Cardiac muscle cell (in vitro differentiated cells and primary cell): Measurements from ENCODE around the gene ZNF132. TPM values are rescaled to one million over a fixed set of nuclear protein-coding genes. Genes with fewer than 3 reads are reported as not detected.
A peak's percentile ranks its signal among the peaks of the same experiment; 100 is the strongest.

ENCODE experiments used
- DNase-seq, 2 donors: peaks; one replicate each; pipeline versions ENCODE4 v3.0.0 to v3.0.0-alpha.2; 2010 to 2017; ENCODE audit warnings: low read depth in 1 of 2, low spot score in 1 of 2
- H3K27ac ChIP-seq: fragments of 200-600 bp; sonication (generic); 2 replicates; pipeline ENCODE4 v1.5.1; 2016
- H3K27me3 ChIP-seq: fragments of 200-600 bp; sonication (generic); 2 replicates; pipeline ENCODE4 v1.6.0; 2016; ENCODE audit warnings: control low read depth
- H3K36me3 ChIP-seq: fragments of 200-600 bp; sonication (generic); 2 replicates; pipeline ENCODE4 v1.5.1; 2016; ENCODE audit warnings: control low read depth
- H3K4me1 ChIP-seq: fragments of 200-600 bp; sonication (generic); 2 replicates; pipeline ENCODE4 v1.8.1; 2017; ENCODE audit warnings: low read depth, mild to moderate bottlenecking, mixed run types
- H3K4me3 ChIP-seq: fragments of 200-600 bp; sonication (generic); 2 replicates; pipeline ENCODE4 v1.5.1; 2016; ENCODE audit warnings: mild to moderate bottlenecking
- H3K9me3 ChIP-seq: fragments of 200-600 bp; sonication (generic); 2 replicates; pipeline ENCODE4 v1.5.1; 2017; ENCODE audit warnings: low read depth, mild to moderate bottlenecking, control low read depth
- CTCF ChIP-seq: IDR thresholded peaks from 2 replicates; pipeline ENCODE4 v1.5.1; 2012; ENCODE audit warnings: low read depth, mild to moderate bottlenecking, low read length
- polyA plus RNA-seq: library from polyadenylated mRNA; unstranded; fragments of >200 nt; fragmentation: Nextera tagmentation; extraction: Ambion mirVana; gene quantifications from 2 replicates; pipeline ENCODE4 v1.2.1, GENCODE V29; 2016
- total RNA-seq: library from RNA; depleted of rRNA; stranded (reverse); fragments of >200 nt; gene quantifications from 2 replicates; pipeline ENCODE4 v1.2.3, GENCODE V29; 2016

Gene ZNF132
- total and polyA plus RNA-seq, 2 experiments from 2014 or later, result 1.4 TPM; not detected in 1

- no peak overlapping the region for H3K27ac ChIP-seq
- H3K4me1 ChIP-seq, result no peaks in the 10 kb centered on the region
- H3K27me3 ChIP-seq, result no peaks in the 10 kb centered on the region
- no peak for TF ChIP-seq CTCF
- H3K4me3 ChIP-seq, result no peak overlapping the region
- no peak for DNase-seq
- H3K36me3 ChIP-seq, result peaks cover 12% of the 10 kb centered on the region
- H3K9me3 ChIP-seq, result no peaks in the 10 kb centered on the region
Observed at GRCh38 chr19:58469241-58470013, 29.5 kb upstream of the ZNF132 start.

GRCh38 chr19:58468216-58468839, 28.4 kb upstream of the ZNF132 start:
- DNase-seq, result no peak
- no peak for TF ChIP-seq CTCF
- no peaks in the 10 kb centered on the region for H3K4me1 ChIP-seq
- no peaks in the 10 kb centered on the region for H3K27me3 ChIP-seq
- H3K4me3 ChIP-seq, result no peak overlapping the region
- H3K9me3 ChIP-seq, result no peaks in the 10 kb centered on the region
- H3K36me3 ChIP-seq, result peaks cover 12% of the 10 kb centered on the region
- no peak overlapping the region for H3K27ac ChIP-seq

GRCh38 chr19:58466760-58467589, 27.0 kb upstream of the ZNF132 start, which contains the start of gene ZNF324:
Gene ZNF324 (plus strand): TSS chr19:58467080. CDS start chr19:58469186, 2,106 bp downstream.
- peak; percentile 96 to 100 for DNase-seq
- H3K27ac ChIP-seq, result peak within 1 kb of the TSS; percentile 70
- TF ChIP-seq CTCF, result no peak
- H3K4me3 ChIP-seq, result peak within 1 kb of the TSS; percentile 71
- H3K4me1 ChIP-seq, result no peaks in the 10 kb centered on the region
- H3K27me3 ChIP-seq, result no peaks in the 10 kb centered on the region
- peaks cover 4% of the 10 kb centered on the region for H3K36me3 ChIP-seq
- H3K9me3 ChIP-seq, result no peaks in the 10 kb centered on the region

DNA sequence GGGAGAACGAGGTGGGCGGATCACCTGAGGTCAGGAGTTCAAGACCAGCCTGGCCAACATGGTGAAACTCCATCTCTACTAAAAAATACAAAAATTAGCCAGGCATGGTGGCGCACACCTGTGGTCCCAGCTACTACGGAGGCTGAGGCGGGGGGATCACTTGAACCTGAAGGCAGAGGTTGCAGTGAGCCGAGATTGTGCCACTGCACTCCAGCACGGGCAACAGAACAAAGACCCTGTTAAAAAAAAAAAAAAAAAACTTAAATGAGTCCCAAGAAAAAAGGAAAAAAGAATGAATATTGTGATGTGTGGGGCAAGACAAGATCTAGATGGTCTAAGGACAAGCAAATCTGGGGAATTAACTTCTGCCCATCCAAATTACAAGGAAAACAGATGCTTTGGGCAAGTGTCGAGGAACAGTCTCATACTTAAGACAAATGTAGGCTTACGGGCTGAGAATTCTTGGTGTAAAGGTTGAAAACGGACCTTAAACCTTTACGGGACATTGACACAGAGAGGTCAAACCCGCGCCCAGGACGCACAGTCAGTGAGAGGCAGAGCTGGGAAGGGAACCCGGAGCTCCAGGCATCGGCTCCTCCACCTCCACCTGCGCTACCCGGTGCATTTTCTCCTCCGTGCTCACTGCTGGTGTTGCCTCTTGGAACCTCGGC, 26.3 kb upstream of the ZNF132 start:
- peak overlapping the region; percentile 71 for H3K4me3 ChIP-seq
- no peak for TF ChIP-seq CTCF
- no peaks in the 10 kb centered on the region for H3K9me3 ChIP-seq
- H3K4me1 ChIP-seq, result no peaks in the 10 kb centered on the region
- no peak for DNase-seq
- H3K27ac ChIP-seq, result no peak overlapping the region
- no peaks in the 10 kb centered on the region for H3K27me3 ChIP-seq
- no peaks in the 10 kb centered on the region for H3K36me3 ChIP-seq

DNA sequence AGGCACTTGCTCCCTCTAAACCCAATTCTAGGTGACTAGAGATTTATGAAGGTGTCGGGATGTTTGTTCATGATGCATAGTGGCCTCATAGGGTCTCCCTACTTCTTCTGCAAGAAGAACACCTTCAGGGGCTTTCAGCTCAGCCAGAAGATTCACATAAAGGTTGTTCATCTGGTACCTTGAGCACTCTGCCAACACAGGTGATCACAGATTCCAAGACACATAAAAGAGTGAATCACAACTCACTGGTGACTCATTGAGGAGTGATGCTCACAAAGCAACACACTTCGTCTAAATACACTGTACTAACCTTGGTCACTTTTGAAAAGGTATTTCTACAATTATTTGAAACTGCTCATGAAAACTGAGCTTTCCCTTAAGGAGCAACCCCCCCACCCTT, 20.1 kb upstream of the ZNF132 start:
- DNase-seq, result no peak
- H3K4me3 ChIP-seq, result no peak overlapping the region
- no peak overlapping the region for H3K27ac ChIP-seq
- H3K27me3 ChIP-seq, result no peaks in the 10 kb centered on the region
- no peaks in the 10 kb centered on the region for H3K36me3 ChIP-seq
- H3K4me1 ChIP-seq, result no peaks in the 10 kb centered on the region
- no peaks in the 10 kb centered on the region for H3K9me3 ChIP-seq
- no peak for TF ChIP-seq CTCF
